Activated T-cell treated with anti-CD3 and anti-CD28 coated beads for 48 hours (primary cell): ENCODE data around the gene IL1RAPL1.

Source experiments
- DNase-seq: peaks from one replicate; pipeline ENCODE4 v3.0.0-alpha.2; 2020; ENCODE audit warnings: low read depth

The IL1RAPL1 gene

DNA sequence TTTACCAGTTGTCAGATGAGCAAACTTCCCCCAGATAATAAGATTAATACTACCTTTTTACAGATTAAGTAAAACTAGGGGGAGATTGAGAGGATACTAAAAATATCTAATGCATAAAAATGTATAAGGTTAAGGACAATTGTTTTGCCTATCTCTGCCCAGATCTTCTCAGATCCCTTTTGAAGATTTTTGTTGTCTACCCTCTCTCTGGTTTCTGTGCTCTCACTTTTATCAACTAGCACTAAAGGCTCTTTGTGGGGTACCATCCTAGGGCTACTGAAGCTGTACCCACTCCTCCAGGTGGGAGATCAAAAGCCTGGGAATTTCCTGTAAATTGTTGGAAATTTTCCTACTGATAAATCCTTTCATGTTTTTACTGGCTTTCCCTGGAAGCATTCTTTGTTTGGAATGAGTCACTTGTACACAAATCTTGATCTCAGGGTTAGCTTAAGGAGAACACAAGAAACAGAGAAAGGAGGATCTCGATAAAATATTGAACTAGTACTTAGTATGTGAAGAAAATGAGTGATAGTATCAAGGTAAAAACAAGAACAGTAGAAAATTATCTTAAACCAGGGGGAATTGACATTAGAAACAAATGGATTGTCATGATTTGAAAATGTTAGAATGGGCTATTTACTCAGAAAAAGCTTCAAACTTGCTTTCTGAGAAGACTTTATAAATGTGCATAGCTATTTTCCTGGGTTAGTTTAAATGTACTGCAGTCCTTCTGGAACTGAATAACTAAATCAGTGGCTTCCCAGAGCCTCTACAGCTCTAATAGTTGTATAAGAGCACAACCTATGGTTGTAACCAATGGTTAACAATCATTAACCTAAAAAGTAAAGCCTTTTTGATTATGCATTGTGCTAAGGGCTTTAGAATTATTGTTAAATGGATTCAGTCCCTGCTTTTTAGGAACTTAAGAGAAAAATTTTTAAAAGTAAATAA is 948.2 kb downstream of the IL1RAPL1 start:
- no peak for DNase-seq

DNA sequence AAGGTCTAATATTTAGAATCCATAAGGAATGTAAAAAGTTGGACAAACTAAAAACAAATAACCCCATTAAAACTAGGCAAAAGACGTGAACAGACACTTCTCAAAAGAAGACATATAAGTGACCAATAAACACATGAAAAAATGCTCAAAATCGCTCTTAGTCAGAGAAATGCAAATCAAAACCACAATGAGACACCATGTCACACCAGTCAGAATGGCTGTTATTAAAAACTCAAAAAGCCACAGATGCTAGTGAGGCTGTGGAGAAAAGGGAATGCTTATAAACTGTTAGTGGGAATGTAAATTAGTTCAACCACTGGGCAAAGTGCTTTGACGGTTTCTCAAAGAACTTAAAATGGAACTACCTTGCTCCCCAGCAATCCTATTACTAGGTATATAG is 953.8 kb downstream of the IL1RAPL1 start:
- no peak for DNase-seq

DNA sequence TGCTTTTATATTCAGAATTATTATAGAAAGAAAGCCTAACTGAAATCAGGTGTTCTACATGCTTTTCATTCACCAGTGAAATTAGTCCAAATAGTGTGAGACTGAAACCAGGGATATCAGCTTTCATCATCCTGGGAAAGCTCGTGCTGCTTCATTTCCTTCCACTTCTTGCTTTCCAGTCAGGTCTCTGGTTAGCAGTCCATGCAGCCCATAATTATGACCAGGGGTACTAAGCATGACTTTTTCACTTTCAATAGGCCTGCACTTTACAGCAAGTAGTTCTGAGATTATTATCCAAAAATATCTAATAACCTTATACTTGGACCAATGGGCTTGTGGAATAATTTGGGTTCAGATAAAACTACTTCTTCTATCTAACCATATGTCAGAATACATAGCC is 954.9 kb downstream of the IL1RAPL1 start:
- no peak for DNase-seq

DNA sequence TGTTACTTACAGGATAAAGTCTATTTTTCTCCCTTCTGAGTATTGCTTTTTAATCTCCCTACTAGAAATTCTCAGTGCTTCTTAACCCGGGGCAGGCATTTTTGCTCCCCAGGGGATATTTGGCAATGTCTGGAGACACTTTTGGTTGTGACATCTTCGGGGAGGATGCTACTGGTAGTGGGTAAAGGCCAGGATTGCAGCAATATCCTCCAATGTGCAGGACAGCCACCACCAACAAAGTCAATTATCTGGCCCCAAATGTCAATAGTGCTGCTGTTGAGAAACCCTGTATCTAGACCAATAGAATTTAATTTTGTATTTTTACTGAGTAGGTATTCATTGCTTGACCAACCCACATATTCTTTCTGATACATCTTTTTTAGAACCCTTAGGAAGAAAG is 958.6 kb downstream of the IL1RAPL1 start:
- DNase-seq, result no peak

DNA sequence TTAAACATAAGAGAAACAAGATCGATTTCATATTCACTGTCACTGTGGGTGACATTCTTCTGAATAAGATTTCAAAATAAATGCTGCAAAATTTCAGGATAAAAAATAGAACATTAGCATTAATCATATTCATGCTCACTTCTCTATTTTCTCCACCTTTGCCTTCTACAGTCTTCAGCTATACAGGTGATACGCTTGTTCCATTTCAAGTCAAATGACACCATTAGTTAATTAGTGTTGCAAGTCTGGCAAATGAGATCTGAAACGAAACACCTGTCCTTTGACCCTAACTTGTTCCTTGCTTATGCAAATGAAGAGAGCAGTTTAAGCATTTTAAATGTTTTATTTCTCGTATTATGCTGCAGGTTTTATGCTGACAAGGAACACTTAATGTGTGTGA is 960.6 kb downstream of the IL1RAPL1 start:
- DNase-seq, result no peak

- no peak for DNase-seq
Measured at GRCh38 chrX:29553542-29553941, 966.3 kb downstream of the IL1RAPL1 start.

GRCh38 chrX:29555465-29556091 is 968.3 kb downstream of the IL1RAPL1 start:
- no peak for DNase-seq

DNA sequence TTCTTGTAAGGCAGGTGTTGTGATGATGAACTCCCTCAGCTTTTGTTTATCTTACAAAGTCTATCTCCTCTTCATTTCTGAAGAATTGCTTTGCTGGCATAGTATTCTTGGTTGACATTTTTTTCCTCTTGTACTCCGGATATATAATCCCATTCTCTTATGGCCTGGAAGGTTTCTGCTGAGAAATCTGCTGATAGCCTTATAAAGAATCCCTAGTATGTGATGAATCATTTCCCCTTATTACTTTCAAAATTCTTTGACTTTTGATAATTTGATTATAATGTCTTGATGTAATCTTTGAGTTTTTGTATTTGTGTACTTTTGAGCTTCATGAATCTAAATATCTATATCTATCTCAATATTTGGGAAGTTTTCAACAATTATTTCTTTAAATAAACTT is 972.8 kb downstream of the IL1RAPL1 start:
- DNase-seq, result no peak

DNA sequence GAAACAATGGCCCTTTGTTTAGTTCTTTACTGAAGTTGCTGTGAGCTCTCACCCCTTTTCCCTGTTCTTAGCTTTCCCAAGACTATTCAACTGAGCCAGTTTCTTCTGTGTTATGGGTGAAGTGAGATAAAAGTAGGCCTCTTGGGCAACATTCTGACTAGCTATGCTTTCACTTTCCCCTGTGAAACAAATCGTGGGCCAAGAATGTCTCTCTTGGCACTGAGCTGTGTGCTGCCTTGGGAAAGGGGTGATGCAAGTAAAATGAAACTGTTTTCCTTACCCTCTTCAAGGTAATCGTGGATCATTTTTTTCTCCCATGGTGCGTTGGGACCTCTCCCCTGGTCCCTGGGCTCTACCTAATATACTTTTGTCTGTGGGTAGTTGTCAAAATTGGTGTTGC is 974.2 kb downstream of the IL1RAPL1 start:
- DNase-seq, result no peak

- no peak for DNase-seq
Measured at GRCh38 chrX:29580560-29580959, 993.3 kb downstream of the IL1RAPL1 start.

DNA sequence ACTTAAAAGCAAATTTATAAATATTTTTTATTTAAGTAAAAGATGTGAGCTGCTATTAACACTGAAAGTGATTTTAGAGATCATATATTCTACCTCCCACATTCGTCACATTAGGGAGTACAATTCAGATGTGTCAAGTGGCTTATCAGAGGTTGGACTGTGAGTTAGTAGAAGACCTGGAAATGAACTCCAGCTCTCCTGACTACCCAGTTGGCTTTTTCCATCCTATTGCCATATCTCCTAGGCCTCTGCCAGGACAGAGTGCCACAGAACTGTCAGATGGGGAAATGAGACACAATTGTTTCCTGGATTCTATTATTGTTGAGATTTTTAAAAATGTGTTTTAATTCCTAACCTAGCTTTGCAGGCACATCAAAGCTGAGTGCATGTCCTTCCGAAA is 994.0 kb downstream of the IL1RAPL1 start:
- no peak for DNase-seq

DNA sequence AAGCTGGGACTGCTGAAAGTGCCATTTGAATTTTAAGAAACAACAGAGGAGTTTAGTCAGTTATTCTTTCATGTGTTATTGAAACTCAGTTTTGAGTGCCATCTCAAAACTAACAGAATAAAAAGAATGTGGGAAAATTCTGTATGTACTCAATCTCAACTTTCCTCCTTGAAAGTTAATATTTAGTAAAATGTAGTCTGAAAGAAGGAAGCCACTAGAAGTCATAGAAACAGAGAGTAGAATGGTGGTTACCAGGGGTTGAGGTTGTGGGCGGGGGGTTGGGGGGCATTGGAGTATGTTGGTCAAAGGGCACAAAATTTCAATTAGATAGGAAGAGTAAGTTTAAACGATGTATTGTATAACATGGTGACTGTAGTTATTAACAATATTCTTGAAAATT is 999.9 kb downstream of the IL1RAPL1 start:
- no peak for DNase-seq

DNA sequence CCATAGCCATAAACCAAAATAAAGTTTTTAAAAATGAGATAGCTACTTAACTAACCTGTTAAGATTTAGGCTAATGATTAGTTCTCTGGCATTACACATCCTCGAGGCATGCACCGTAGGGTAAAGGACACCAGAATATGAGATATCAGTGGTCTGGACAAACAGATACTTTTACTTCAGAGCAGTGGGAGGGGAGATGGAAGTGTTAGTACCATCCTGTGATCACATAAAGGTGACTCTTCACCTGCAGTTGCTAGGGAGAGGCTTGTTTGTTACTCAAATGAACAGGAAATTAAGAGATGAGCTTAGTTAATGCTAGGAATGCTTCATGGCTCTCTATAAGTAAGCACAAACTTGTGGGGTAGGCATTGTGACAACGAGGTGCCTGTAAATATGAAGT is 1003.7 kb downstream of the IL1RAPL1 start:
- no peak for DNase-seq

GRCh38 chrX:29604381-29604780 is 1017.1 kb downstream of the IL1RAPL1 start:
- DNase-seq, result no peak

DNA sequence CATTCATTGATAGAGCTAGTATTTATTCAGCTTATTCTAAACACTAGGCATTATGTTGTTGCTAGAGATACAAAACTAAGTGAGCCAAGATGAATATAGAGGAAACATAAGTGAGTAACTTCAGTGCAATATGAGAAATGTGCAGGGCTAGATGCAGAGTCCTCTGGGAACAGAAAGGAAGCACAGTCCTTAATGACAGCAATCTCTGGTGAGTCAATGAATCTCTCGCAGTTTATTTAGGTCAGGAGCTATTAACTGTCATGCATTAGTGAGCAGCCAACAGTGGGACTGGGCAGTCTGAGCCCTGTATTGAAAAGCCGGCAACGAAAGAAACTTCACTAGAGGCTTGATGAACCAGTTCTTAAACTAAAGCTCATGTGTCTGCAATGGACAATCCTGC is 1030.0 kb downstream of the IL1RAPL1 start:
- DNase-seq, result no peak

DNA sequence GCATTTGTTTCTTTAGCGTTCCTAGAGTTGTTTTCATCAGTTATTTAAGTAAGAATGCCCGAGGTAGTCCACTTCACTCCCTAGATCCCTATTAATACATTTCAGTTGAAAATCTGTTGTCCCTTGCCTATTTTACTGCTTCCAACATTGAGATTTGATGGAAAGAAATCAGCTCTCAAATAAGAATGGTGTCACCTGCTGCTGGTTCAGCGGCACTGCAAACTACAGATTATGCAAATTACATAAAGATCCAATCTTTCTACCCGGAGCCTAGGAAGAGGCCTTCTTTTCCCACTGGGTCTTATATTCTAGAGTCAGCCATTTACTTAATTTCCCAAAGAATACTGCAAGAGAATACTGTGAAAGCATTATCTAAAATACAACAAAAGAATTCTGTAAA is 1030.5 kb downstream of the IL1RAPL1 start:
- no peak for DNase-seq

DNA sequence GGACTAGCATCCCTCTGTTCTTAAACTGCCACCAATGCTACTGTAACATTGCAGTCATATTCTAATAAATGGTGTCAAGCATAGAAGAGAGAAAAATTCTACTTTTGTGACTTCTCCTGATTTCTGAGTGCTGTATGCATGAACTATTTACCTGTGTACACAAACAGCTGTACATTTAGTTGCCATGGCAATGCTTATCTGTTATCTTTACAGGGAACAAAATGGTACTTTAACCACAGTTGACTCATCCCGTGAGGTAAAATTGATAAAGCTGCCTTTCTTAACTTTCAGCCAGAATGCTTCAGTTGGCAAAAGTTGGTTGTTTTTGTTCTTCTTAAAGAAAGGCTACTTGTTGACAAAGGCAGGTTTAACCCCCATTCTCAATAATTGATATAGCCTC is 1040.6 kb downstream of the IL1RAPL1 start:
- DNase-seq, result no peak

DNA sequence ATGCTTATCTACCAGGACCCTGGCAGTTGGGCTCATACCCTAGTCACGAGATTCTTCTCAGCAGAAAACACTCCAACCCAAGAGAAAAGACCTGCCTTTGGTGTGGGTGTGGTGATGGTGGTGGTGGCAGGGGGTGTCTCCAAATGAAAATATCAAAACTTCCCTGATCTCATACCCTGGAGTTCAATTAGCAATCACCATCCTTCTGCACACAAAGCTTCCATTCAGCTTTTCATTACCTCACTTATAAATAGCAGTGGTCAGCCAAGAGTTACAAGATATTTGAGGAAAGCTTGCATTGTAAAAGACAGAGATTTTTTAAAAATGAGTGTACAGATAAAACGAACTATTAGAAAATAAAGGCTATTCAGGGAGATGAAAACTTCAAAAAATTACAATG is 1047.3 kb downstream of the IL1RAPL1 start:
- no peak for DNase-seq

GRCh38 chrX:29636331-29636730 is 1049.1 kb downstream of the IL1RAPL1 start:
- no peak for DNase-seq

DNA sequence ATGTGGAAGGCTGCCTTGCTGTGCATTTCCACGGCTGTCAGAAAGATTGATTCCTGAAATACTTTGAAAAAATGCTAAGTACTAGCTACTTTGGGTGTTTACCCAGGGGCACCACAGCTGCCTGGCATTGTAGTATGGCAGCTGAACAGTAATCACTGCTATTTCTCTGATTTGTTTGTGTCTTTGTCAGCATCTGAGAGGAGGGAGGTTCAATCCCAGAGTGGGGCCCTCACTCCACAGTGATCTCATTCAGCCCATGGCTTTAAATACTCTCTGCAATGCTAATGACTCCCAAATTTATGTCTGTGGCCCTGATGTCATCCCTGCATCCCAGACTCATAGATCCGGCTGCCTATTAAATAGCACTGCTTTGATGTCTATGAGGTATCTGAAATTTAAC is 1052.9 kb downstream of the IL1RAPL1 start:
- no peak for DNase-seq

DNA sequence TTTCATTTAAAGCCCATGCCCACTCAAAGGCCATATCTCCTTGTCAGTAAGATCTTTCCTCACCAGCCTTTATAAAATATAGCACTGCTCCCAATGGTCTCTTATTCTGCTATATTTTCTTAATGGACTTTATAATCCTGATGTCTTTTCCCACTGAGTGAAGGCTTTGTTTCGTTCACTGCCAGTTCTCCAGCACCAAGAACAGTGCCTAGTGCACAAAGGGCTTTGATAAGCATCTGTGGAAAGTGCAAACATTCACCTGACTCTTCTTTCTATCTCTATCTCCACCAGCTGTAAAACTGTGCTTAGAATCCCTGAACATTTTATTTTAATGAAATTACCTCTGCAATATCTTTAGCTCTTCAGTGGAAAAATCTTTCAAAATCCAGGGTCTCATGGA is 1054.2 kb downstream of the IL1RAPL1 start:
- no peak for DNase-seq

DNA sequence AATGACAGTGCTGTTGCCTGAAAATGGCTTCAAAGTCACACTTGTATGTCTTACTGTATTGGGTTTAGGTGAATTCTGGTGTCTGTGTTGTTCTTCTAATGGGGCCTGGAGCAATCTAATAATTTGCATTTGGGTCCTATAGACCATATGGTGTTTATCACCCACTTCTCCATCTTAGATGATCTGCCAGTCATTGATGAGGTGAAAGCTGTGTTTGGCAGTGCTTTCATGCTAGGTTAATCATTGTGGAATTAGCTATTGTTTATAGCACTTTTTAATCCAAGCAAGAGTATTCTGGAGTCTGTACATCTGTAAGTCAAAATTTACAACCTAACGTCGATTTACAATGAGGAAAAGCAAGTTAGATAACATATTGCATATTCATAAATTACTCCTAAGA is 1055.9 kb downstream of the IL1RAPL1 start:
- DNase-seq, result no peak

DNA sequence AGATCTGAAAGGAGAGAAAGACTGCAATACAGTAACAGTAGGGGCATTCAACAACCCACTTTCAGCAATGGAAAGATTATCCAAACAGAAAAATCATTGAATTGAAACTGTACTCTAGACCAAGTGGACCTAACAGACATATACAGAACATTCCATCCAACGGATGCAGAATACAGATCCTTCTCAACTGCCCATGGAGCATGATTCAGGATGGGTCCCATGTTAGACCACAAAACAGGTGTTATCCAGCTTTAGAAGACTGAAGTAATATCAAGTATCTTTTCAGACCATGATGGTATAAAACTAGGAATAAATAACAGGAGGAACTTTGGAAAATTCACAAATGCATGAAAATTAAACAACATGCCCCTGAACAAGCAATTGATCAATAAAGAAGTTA is 1060.9 kb downstream of the IL1RAPL1 start:
- no peak for DNase-seq

- no peak for DNase-seq
Measured at GRCh38 chrX:29652484-29652883, 1065.2 kb downstream of the IL1RAPL1 start.
